ENCODE data around the gene BLOC1S1.

- TF ChIP-seq SREBF2 (IDR thresholded peaks at IDR 0.05) (no peak), ZFP36 (IDR thresholded peaks at IDR 0.05; ENCODE audit: borderline replicate concordance, partially characterized antibody) (no peak), ZC3H11A (IDR thresholded peaks at IDR 0.05) (no peak), NR3C1 (IDR thresholded peaks at IDR 0.05) (no peak), EP300 (IDR thresholded peaks at IDR 0.05) (no peak), CBX8 (IDR thresholded peaks at IDR 0.05) (no peak), EHMT2 (IDR thresholded peaks at IDR 0.05; ENCODE audit: low read depth) (no peak)
- TF ChIP-seq, protein P1, sequence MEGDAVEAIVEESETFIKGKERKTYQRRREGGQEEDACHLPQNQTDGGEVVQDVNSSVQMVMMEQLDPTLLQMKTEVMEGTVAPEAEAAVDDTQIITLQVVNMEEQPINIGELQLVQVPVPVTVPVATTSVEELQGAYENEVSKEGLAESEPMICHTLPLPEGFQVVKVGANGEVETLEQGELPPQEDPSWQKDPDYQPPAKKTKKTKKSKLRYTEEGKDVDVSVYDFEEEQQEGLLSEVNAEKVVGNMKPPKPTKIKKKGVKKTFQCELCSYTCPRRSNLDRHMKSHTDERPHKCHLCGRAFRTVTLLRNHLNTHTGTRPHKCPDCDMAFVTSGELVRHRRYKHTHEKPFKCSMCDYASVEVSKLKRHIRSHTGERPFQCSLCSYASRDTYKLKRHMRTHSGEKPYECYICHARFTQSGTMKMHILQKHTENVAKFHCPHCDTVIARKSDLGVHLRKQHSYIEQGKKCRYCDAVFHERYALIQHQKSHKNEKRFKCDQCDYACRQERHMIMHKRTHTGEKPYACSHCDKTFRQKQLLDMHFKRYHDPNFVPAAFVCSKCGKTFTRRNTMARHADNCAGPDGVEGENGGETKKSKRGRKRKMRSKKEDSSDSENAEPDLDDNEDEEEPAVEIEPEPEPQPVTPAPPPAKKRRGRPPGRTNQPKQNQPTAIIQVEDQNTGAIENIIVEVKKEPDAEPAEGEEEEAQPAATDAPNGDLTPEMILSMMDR (IDR thresholded peaks at IDR 0.05): no peak
- TF ChIP-seq, protein P2, sequence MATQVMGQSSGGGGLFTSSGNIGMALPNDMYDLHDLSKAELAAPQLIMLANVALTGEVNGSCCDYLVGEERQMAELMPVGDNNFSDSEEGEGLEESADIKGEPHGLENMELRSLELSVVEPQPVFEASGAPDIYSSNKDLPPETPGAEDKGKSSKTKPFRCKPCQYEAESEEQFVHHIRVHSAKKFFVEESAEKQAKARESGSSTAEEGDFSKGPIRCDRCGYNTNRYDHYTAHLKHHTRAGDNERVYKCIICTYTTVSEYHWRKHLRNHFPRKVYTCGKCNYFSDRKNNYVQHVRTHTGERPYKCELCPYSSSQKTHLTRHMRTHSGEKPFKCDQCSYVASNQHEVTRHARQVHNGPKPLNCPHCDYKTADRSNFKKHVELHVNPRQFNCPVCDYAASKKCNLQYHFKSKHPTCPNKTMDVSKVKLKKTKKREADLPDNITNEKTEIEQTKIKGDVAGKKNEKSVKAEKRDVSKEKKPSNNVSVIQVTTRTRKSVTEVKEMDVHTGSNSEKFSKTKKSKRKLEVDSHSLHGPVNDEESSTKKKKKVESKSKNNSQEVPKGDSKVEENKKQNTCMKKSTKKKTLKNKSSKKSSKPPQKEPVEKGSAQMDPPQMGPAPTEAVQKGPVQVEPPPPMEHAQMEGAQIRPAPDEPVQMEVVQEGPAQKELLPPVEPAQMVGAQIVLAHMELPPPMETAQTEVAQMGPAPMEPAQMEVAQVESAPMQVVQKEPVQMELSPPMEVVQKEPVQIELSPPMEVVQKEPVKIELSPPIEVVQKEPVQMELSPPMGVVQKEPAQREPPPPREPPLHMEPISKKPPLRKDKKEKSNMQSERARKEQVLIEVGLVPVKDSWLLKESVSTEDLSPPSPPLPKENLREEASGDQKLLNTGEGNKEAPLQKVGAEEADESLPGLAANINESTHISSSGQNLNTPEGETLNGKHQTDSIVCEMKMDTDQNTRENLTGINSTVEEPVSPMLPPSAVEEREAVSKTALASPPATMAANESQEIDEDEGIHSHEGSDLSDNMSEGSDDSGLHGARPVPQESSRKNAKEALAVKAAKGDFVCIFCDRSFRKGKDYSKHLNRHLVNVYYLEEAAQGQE (IDR thresholded peaks at IDR 0.05): no peak
- TF ChIP-seq, protein P3, sequence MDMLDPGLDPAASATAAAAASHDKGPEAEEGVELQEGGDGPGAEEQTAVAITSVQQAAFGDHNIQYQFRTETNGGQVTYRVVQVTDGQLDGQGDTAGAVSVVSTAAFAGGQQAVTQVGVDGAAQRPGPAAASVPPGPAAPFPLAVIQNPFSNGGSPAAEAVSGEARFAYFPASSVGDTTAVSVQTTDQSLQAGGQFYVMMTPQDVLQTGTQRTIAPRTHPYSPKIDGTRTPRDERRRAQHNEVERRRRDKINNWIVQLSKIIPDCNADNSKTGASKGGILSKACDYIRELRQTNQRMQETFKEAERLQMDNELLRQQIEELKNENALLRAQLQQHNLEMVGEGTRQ (IDR thresholded peaks at IDR 0.05): no peak
Observed at GRCh38 chr12:55676707-55677106, 39.1 kb upstream of the BLOC1S1 start.

All from A549 (cell line).